Measurements from ENCODE around the gene FAF1.

- TF ChIP-seq CTCF (IDR thresholded peaks at IDR 0.05): no peak
- no peak for TF ChIP-seq POLR2A (IDR thresholded peaks at IDR 0.05)
Observed at GRCh38 chr1:50851466-50851865, 108.6 kb downstream of the FAF1 start.
